Kidney capillary endothelial cell (primary cell): ENCODE data around the gene GPR26.

Source experiments
- DNase-seq: peaks from one replicate; pipeline ENCODE4 v3.0.0-alpha.2; 2018; ENCODE audit warnings: low spot score

GPR26 gene

GRCh38 chr10:123645615-123646014 lies 20.5 kb upstream of the GPR26 start:
- DNase-seq = no peak

- no peak for DNase-seq
These were observed 17.6 kb upstream of the GPR26 start for GRCh38 chr10:123648595-123648994.

GRCh38 chr10:123649676-123650075 lies 16.5 kb upstream of the GPR26 start:
- no peak for DNase-seq

GRCh38 chr10:123651421-123652047 lies 14.6 kb upstream of the GPR26 start:
- DNase-seq = no peak

GRCh38 chr10:123655751-123656150 lies 10.4 kb upstream of the GPR26 start:
- no peak for DNase-seq

- DNase-seq = no peak
These were observed 2.6 kb upstream of the GPR26 start for GRCh38 chr10:123663522-123663921.

GRCh38 chr10:123665491-123666286 lies 466 bp upstream of the GPR26 start:
- DNase-seq = no peak

GRCh38 chr10:123669886-123670285 lies 3.7 kb downstream of the GPR26 start:
- no peak for DNase-seq

- no peak for DNase-seq
These were observed 7.0 kb downstream of the GPR26 start for GRCh38 chr10:123673198-123673597.

- no peak for DNase-seq
These were observed 8.6 kb downstream of the GPR26 start for GRCh38 chr10:123674741-123675140.

GRCh38 chr10:123675811-123676210 lies 9.7 kb downstream of the GPR26 start:
- DNase-seq = no peak

- no peak for DNase-seq
These were observed 11.4 kb downstream of the GPR26 start for GRCh38 chr10:123677556-123677955.

- no peak for DNase-seq
These were observed 12.2 kb downstream of the GPR26 start for GRCh38 chr10:123678376-123678775.

- DNase-seq = no peak
These were observed 15.1 kb downstream of the GPR26 start for GRCh38 chr10:123681285-123681684.

GRCh38 chr10:123682477-123682876 lies 16.3 kb downstream of the GPR26 start:
- DNase-seq = no peak

- no peak for DNase-seq
These were observed 17.3 kb downstream of the GPR26 start for GRCh38 chr10:123683459-123683858.

- no peak for DNase-seq
These were observed 17.7 kb downstream of the GPR26 start for GRCh38 chr10:123683865-123684264.

- no peak for DNase-seq
These were observed 19.1 kb downstream of the GPR26 start for GRCh38 chr10:123685260-123685659.

- DNase-seq = no peak
These were observed 21.6 kb downstream of the GPR26 start for GRCh38 chr10:123687758-123688157.

- DNase-seq = no peak
These were observed 23.7 kb downstream of the GPR26 start for GRCh38 chr10:123689880-123690279.

GRCh38 chr10:123703195-123703790 lies 37.1 kb downstream of the GPR26 start:
- no peak for DNase-seq

GRCh38 chr10:123704076-123704475 lies 37.9 kb downstream of the GPR26 start:
- no peak for DNase-seq

GRCh38 chr10:123704812-123705211 lies 38.7 kb downstream of the GPR26 start:
- DNase-seq = no peak
